Measurements from ENCODE around the gene TSPAN14. TPM values are rescaled to one million over a fixed set of nuclear protein-coding genes. Genes with fewer than 3 reads are reported as not detected.
A peak's percentile ranks its signal among the peaks of the same experiment; 100 is the strongest.

The TSPAN14 gene
- total and polyA plus RNA-seq, 4 donors = 19.8 to 82.5 (median 55.6) TPM

DNA sequence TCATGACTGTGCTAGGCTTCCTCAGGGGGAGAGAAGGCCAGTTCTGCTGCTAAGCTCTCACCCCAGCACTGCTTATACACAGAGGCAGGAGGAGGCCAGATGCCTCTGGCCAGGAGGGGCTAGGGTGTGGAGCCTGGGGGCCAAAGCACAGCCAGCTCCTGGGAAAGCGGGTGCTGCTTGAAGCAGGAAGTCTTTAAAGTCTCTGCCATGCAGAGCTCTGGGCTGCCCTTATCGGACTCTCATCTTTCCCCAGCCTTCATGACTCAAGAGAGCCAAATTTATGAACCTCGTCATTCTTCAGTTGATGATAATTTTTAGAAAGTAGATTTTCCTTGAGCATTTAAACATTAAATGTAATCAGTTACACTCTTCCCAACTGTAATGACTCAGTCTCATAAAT lies 11.2 kb upstream of the TSPAN14 start:
- Histone ChIP-seq H3K4me1 (ENCODE audit: control insufficient read depth, insufficient read depth, low read length) (peaks cover 22% of the 10 kb centered on the region), H3K9me3 (ENCODE audit: control insufficient read depth, insufficient read depth, low read length) (no peaks in the 10 kb centered on the region), H3K4me3 (ENCODE audit: low read depth, low read length) (no peak overlapping the region), H3K27ac (ENCODE audit: low read depth, low read length) (no peak overlapping the region), H3K27me3 (ENCODE audit: control insufficient read depth, insufficient read depth, low read length) (peaks cover 2% of the 10 kb centered on the region), H3K36me3 (ENCODE audit: control insufficient read depth, insufficient read depth, low read length) (no peaks in the 10 kb centered on the region)
- WGBS (ENCODE audit: insufficient coverage) = 80% methylated on average over 1 of the region's 3 CpGs
- no peak for DNase-seq (ENCODE audit: low read depth in 4 of 6, low spot score in 6 of 6)

GRCh38 chr10:80443531-80443974 lies 10.6 kb upstream of the TSPAN14 start:
- Histone ChIP-seq H3K27me3 (ENCODE audit: control insufficient read depth, insufficient read depth, low read length) (peaks cover 2% of the 10 kb centered on the region), H3K36me3 (ENCODE audit: control insufficient read depth, insufficient read depth, low read length) (no peaks in the 10 kb centered on the region), H3K9me3 (ENCODE audit: control insufficient read depth, insufficient read depth, low read length) (no peaks in the 10 kb centered on the region), H3K4me1 (ENCODE audit: control insufficient read depth, insufficient read depth, low read length) (peaks cover 22% of the 10 kb centered on the region), H3K27ac (ENCODE audit: low read depth, low read length) (no peak overlapping the region), H3K4me3 (ENCODE audit: low read depth, low read length) (no peak overlapping the region)
- DNase-seq (ENCODE audit: low read depth in 4 of 6, low spot score in 6 of 6) = no peak
- 67% methylated on average over 6 of the region's 6 CpGs for WGBS (ENCODE audit: insufficient coverage)

DNA sequence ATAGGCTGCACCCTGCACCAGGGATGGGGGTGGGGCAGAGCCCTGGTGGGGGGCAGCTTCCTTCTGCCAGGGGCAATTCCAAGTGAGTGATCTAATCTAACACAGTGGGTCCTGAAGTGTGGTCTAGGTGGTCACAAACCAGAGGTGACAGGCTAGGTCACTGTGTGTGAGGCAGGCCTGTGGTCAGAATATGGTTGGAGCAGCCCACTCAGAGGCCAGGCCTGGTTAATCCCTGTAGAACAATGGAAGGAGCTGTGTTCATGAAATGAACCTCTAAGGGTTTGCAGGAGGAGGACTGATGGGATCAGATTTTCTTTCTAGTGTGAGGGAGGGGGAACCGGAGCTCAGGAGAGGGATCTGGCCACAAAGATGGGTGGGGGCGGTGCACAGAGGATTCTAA lies 10.0 kb upstream of the TSPAN14 start:
- H3K27ac ChIP-seq (ENCODE audit: low read depth, low read length) = no peak overlapping the region

DNA sequence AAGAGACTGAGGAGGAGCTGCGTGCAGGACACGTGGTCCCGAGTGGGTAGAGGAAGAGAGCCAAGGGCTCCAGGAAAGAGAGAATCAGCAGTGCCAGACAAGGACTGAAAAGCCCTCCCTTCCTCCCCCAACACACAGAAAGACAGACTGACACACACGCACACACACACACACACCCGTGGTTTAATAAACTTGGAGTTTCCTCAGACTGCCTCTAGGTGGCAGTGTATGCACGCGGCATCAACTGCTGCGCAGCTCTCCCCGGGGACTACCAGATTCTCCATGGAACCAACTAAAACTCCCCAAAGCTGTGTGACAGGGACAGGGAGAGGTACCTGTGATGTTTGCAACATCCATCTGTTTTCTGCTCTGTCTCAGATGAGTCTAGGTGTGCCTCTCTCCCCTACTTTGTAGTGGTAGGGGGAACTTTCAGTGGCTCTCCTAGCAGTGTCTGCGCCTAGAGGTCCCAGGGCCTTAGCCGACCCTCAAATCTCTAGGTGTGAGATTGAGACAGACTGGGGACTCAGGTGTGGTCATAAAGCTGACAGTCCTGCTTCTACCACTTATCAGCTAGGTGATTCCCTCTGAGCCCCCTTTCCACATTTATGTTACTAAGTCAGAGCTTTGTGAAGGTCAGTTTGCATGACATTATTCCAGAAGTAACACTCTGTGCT lies 9.3 kb upstream of the TSPAN14 start:
- no peak overlapping the region for H3K27ac ChIP-seq (ENCODE audit: low read depth, low read length)
- WGBS (ENCODE audit: insufficient coverage) = 6% methylated on average over 7 of the region's 11 CpGs
- peak in 3 of 6 donors; percentile 63 to 84 (median 82) for DNase-seq (ENCODE audit: low read depth in 4 of 6, low spot score in 6 of 6)

More for the DNA sequence above, 10.0 kb upstream of the TSPAN14 start:
- Histone ChIP-seq H3K4me1 (ENCODE audit: control insufficient read depth, insufficient read depth, low read length) (peaks cover 22% of the 10 kb centered on the region), H3K9me3 (ENCODE audit: control insufficient read depth, insufficient read depth, low read length) (no peaks in the 10 kb centered on the region), H3K36me3 (ENCODE audit: control insufficient read depth, insufficient read depth, low read length) (no peaks in the 10 kb centered on the region), H3K4me3 (ENCODE audit: low read depth, low read length) (no peak overlapping the region), H3K27me3 (ENCODE audit: control insufficient read depth, insufficient read depth, low read length) (peaks cover 2% of the 10 kb centered on the region)
- no peak for DNase-seq (ENCODE audit: low read depth in 4 of 6, low spot score in 6 of 6)
- 65% methylated on average over 2 of the region's 2 CpGs for WGBS (ENCODE audit: insufficient coverage)

GRCh38 chr10:80447436-80448190 lies 6.5 kb upstream of the TSPAN14 start:
- H3K27me3 ChIP-seq (ENCODE audit: control insufficient read depth, insufficient read depth, low read length) = peaks cover 2% of the 10 kb centered on the region
- 90% methylated on average over 2 of the region's 7 CpGs for WGBS (ENCODE audit: insufficient coverage)
- no peak for DNase-seq (ENCODE audit: low read depth in 4 of 6, low spot score in 6 of 6)
- H3K9me3 ChIP-seq (ENCODE audit: control insufficient read depth, insufficient read depth, low read length) = no peaks in the 10 kb centered on the region
- H3K4me3 ChIP-seq (ENCODE audit: low read depth, low read length) = no peak overlapping the region
- no peak overlapping the region for H3K27ac ChIP-seq (ENCODE audit: low read depth, low read length)
- no peaks in the 10 kb centered on the region for H3K36me3 ChIP-seq (ENCODE audit: control insufficient read depth, insufficient read depth, low read length)
- H3K4me1 ChIP-seq (ENCODE audit: control insufficient read depth, insufficient read depth, low read length) = peaks cover 22% of the 10 kb centered on the region

More for the DNA sequence above, 9.3 kb upstream of the TSPAN14 start:
- Histone ChIP-seq H3K27me3 (ENCODE audit: control insufficient read depth, insufficient read depth, low read length) (peaks cover 2% of the 10 kb centered on the region), H3K4me1 (ENCODE audit: control insufficient read depth, insufficient read depth, low read length) (peaks cover 22% of the 10 kb centered on the region), H3K9me3 (ENCODE audit: control insufficient read depth, insufficient read depth, low read length) (no peaks in the 10 kb centered on the region), H3K4me3 (ENCODE audit: low read depth, low read length) (no peak overlapping the region), H3K36me3 (ENCODE audit: control insufficient read depth, insufficient read depth, low read length) (no peaks in the 10 kb centered on the region)

DNA sequence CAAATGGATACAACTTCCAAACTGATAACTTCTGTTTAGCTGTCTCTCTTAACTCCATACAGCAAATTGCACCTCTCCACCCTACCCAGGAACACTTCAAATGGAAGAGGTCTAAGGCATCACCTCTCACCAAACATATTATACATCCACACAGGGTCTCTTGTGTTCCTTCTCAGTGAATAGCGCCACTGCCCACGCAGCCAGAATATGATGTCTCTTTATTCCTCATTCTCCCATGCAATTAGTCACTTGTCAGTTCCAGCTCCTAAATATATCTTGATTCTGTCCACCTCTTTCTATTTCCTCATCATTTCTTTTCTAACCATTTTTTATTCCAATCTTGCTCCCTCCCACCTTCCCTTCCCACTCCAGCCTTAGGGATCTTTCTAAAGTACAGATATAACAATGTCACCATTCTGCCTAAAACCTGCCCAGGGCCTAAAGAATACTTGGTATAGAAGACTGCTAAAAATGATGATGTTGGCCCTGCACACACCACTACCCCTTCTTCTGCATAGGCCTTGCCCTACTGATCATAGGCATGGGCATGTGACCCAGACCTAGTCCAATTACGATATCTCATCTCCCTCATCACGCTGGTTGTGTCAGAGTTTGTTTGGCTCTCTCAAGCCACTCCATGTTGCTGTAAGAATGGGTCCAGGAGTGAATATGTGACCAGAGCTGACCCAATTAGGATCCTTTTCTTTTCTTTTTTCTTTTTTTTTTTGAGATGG lies 5.7 kb upstream of the TSPAN14 start:
- Histone ChIP-seq H3K36me3 (ENCODE audit: control insufficient read depth, insufficient read depth, low read length) (no peaks in the 10 kb centered on the region), H3K27me3 (ENCODE audit: control insufficient read depth, insufficient read depth, low read length) (peaks cover 2% of the 10 kb centered on the region), H3K4me3 (ENCODE audit: low read depth, low read length) (no peak overlapping the region), H3K4me1 (ENCODE audit: control insufficient read depth, insufficient read depth, low read length) (peaks cover 24% of the 10 kb centered on the region), H3K9me3 (ENCODE audit: control insufficient read depth, insufficient read depth, low read length) (no peaks in the 10 kb centered on the region), H3K27ac (ENCODE audit: low read depth, low read length) (no peak overlapping the region)
- WGBS (ENCODE audit: insufficient coverage) = 76% methylated on average over 3 of the region's 4 CpGs
- no peak for DNase-seq (ENCODE audit: low read depth in 4 of 6, low spot score in 6 of 6)

GRCh38 chr10:80449520-80449919 lies 4.6 kb upstream of the TSPAN14 start:
- Histone ChIP-seq H3K27me3 (ENCODE audit: control insufficient read depth, insufficient read depth, low read length) (peaks cover 2% of the 10 kb centered on the region), H3K4me1 (ENCODE audit: control insufficient read depth, insufficient read depth, low read length) (peaks cover 17% of the 10 kb centered on the region), H3K4me3 (ENCODE audit: low read depth, low read length) (no peak overlapping the region), H3K9me3 (ENCODE audit: control insufficient read depth, insufficient read depth, low read length) (no peaks in the 10 kb centered on the region), H3K27ac (ENCODE audit: low read depth, low read length) (no peak overlapping the region), H3K36me3 (ENCODE audit: control insufficient read depth, insufficient read depth, low read length) (no peaks in the 10 kb centered on the region)
- no peak for DNase-seq (ENCODE audit: low read depth in 4 of 6, low spot score in 6 of 6)
- 75% methylated on average over 1 of the region's 2 CpGs for WGBS (ENCODE audit: insufficient coverage)

- Histone ChIP-seq H3K36me3 (ENCODE audit: control insufficient read depth, insufficient read depth, low read length) (no peaks in the 10 kb centered on the region), H3K4me1 (ENCODE audit: control insufficient read depth, insufficient read depth, low read length) (peaks cover 26% of the 10 kb centered on the region), H3K27ac (ENCODE audit: low read depth, low read length) (no peak overlapping the region), H3K27me3 (ENCODE audit: control insufficient read depth, insufficient read depth, low read length) (peaks cover 1% of the 10 kb centered on the region), H3K4me3 (ENCODE audit: low read depth, low read length) (no peak overlapping the region), H3K9me3 (ENCODE audit: control insufficient read depth, insufficient read depth, low read length) (no peaks in the 10 kb centered on the region)
- 100% methylated on average over 1 of the region's 1 CpG for WGBS (ENCODE audit: insufficient coverage)
- DNase-seq (ENCODE audit: low read depth in 4 of 6, low spot score in 6 of 6) = no peak
Observed at GRCh38 chr10:80451132-80451531, 3.0 kb upstream of the TSPAN14 start.

- H3K36me3 ChIP-seq (ENCODE audit: control insufficient read depth, insufficient read depth, low read length) = no peaks in the 10 kb centered on the region
- H3K9me3 ChIP-seq (ENCODE audit: control insufficient read depth, insufficient read depth, low read length) = no peaks in the 10 kb centered on the region
- no peaks in the 10 kb centered on the region for H3K27me3 ChIP-seq (ENCODE audit: control insufficient read depth, insufficient read depth, low read length)
- no peak for DNase-seq (ENCODE audit: low read depth in 4 of 6, low spot score in 6 of 6)
- H3K4me1 ChIP-seq (ENCODE audit: control insufficient read depth, insufficient read depth, low read length) = peaks cover 31% of the 10 kb centered on the region
- H3K27ac ChIP-seq (ENCODE audit: low read depth, low read length) = no peak overlapping the region
- H3K4me3 ChIP-seq (ENCODE audit: low read depth, low read length) = no peak overlapping the region
Observed at GRCh38 chr10:80452069-80452468, 2.0 kb upstream of the TSPAN14 start.
